AG04450 (cell line): Measurements from ENCODE around the gene RAB4A. TPM values are rescaled to one million over a fixed set of nuclear protein-coding genes. Genes with fewer than 3 reads are reported as not detected.
A peak's percentile ranks its signal among the peaks of the same experiment; 100 is the strongest.

ENCODE experiments used
- CTCF ChIA-PET: fragments of 300-600, 350-600 bp; formaldehyde crosslinking; extraction: SDS; loops from one replicate; lab custom pipeline; 2022; ENCODE audit warnings: antibody characterized with exemption, inconsistent platforms; lab: Charles Lee
- POLR2A ChIA-PET: fragments of 350-600 bp; formaldehyde crosslinking; extraction: SDS; loops from one replicate; lab custom pipeline; 2021; ENCODE audit warnings: antibody characterized with exemption, inconsistent platforms; lab: Yijun Ruan, JAX
- DNase-seq: peaks from one replicate; pipeline ENCODE4 v3.0.0-alpha.2; 2011; ENCODE audit warnings: low read depth, low spot score
- H3K27ac ChIP-seq: one replicate; pipeline ENCODE4 v1.5.1; 2012; ENCODE audit warnings: low read depth, low read length, control low read depth
- H3K27me3 ChIP-seq: one replicate; pipeline ENCODE4 v1.6.0; 2012; ENCODE audit warnings: low read length; ENCODE audit not compliant: control insufficient read depth, insufficient read depth
- H3K4me3 ChIP-seq: 2 replicates; pipeline ENCODE4 v1.5.1; 2011; ENCODE audit warnings: mild to moderate bottlenecking, low read depth, low read length, control low read depth
- H3K9me3 ChIP-seq: 2 replicates; pipeline ENCODE4 v1.5.1; 2012; ENCODE audit warnings: low read length; ENCODE audit not compliant: control insufficient read depth, insufficient read depth
- CTCF ChIP-seq: IDR thresholded peaks from 2 replicates; pipeline ENCODE4 v1.5.1; 2011; ENCODE audit warnings: low read depth, low read length, control low read depth, inconsistent platforms
- polyA plus RNA-seq: library from polyadenylated mRNA; depleted of rRNA; stranded (reverse); fragments of >200 nt; gene quantifications from 2 replicates; pipeline ENCODE4 v1.2.3, GENCODE V29; 2011

Gene RAB4A
- polyA plus RNA-seq, 1 experiment = 50.6 TPM

- Histone ChIP-seq H3K4me3 (no peak overlapping the region), H3K27ac (no peak overlapping the region), H3K27me3 (peaks cover 9% of the 10 kb centered on the region), H3K9me3 (no peaks in the 10 kb centered on the region; the same call in 1 of the 2 replicates)
- no peak for DNase-seq
- peak; percentile 27 for TF ChIP-seq CTCF
- ChIA-PET POLR2A (no interaction called here), CTCF (interaction anchor here (0.6 to 6.6 kb wide), 15 partner anchors 12 to 591 kb away, joined by 3 to 207 read pairs (median 9); partner anchors contain the start of gene RHOU)
Observed at GRCh38 chr1:229254910-229255541, 15.9 kb upstream of the RAB4A start.

- Histone ChIP-seq H3K9me3 (no peaks in the 10 kb centered on the region), H3K27me3 (no peaks in the 10 kb centered on the region), H3K27ac (no peak overlapping the region), H3K4me3 (no peak overlapping the region)
- ChIA-PET CTCF (interaction anchor here (0.6 to 6.6 kb wide), 24 partner anchors 10 to 594 kb away, joined by 3 to 207 read pairs (median 5); partner anchors contain the start of genes NUP133 and RHOU), POLR2A (no interaction called here)
- peak; percentile 83 for TF ChIP-seq CTCF
- peak; percentile 30 for DNase-seq
Observed at GRCh38 chr1:229258031-229258756, 12.7 kb upstream of the RAB4A start.

GRCh38 chr1:229258757-229259060 lies 12.2 kb upstream of the RAB4A start:
- POLR2A ChIA-PET = no interaction called here
- CTCF ChIA-PET = interaction anchor here (0.6 to 6.6 kb wide), 25 partner anchors 9 to 595 kb away, joined by 3 to 207 read pairs (median 4); partner anchors contain the start of genes NUP133 and RHOU
- Histone ChIP-seq H3K27ac (no peak overlapping the region), H3K4me3 (no peak overlapping the region), H3K9me3 (no peaks in the 10 kb centered on the region), H3K27me3 (no peaks in the 10 kb centered on the region)
- no peak for TF ChIP-seq CTCF
- no peak for DNase-seq

- no peak for DNase-seq
- no peak overlapping the region for H3K27ac ChIP-seq
- H3K4me3 ChIP-seq = no peak overlapping the region
- no peaks in the 10 kb centered on the region for H3K27me3 ChIP-seq
- CTCF ChIA-PET = interaction anchor here (1.0 to 1.5 kb wide), 3 partner anchors 220 to 254 kb away, joined by 4 to 8 read pairs (median 4); no protein-coding TSS in a partner anchor
- no peaks in the 10 kb centered on the region; the same call in 1 of the 2 replicates for H3K9me3 ChIP-seq
- POLR2A ChIA-PET = no interaction called here
- TF ChIP-seq CTCF = no peak
Observed at GRCh38 chr1:229260297-229260696, 10.6 kb upstream of the RAB4A start.

- TF ChIP-seq CTCF = no peak
Observed at GRCh38 chr1:229262239-229262638, 8.7 kb upstream of the RAB4A start.

More at GRCh38 chr1:229262239-229262638, 8.7 kb upstream of the RAB4A start:
- peaks cover under 1% of the 10 kb centered on the region for H3K9me3 ChIP-seq
- H3K27me3 ChIP-seq = no peaks in the 10 kb centered on the region
- ChIA-PET CTCF (interaction anchor here (1.1 kb wide), 3 partner anchors 191 to 597 kb away, joined by 3 to 5 read pairs (median 3); no protein-coding TSS in a partner anchor), POLR2A (no interaction called here)
- H3K4me3 ChIP-seq = no peak overlapping the region
- H3K27ac ChIP-seq = no peak overlapping the region
- DNase-seq = no peak
